Suprapubic skin (tissue), 4 donors: ENCODE data around the gene HDGFL3. TPM values are rescaled to one million over a fixed set of nuclear protein-coding genes. Genes with fewer than 3 reads are reported as not detected.

ENCODE experiments used
- DNase-seq, 2 donors: peaks; one replicate each; pipeline ENCODE4 v3.0.0-alpha.2; 2019; ENCODE audit warnings: low spot score in 2 of 2
- H3K27ac ChIP-seq: fragments of 200-600 bp; sonication (generic); one replicate; pipeline ENCODE4 v1.5.1; 2019
- H3K27me3 ChIP-seq: fragments of 200-600 bp; sonication (generic); one replicate; pipeline ENCODE4 v1.5.1; 2019
- H3K36me3 ChIP-seq: fragments of 200-600 bp; sonication (generic); one replicate; pipeline ENCODE4 v1.5.1; 2019
- H3K4me1 ChIP-seq: fragments of 200-600 bp; sonication (generic); one replicate; pipeline ENCODE4 v1.5.1; 2019
- H3K4me3 ChIP-seq: fragments of 200-600 bp; sonication (generic); one replicate; pipeline ENCODE4 v1.5.1; 2019; ENCODE audit warnings: mild to moderate bottlenecking
- H3K9me3 ChIP-seq: fragments of 200-600 bp; sonication (generic); one replicate; pipeline ENCODE4 v1.5.1; 2019
- EP300 ChIP-seq: sonication (generic); formaldehyde crosslinking; IDR thresholded peaks from one replicate; pipeline ENCODE4 v1.6.1; 2017; ENCODE audit warnings: antibody characterized with exemption
- POLR2A ChIP-seq, 2 donors: fragments of 450-650 bp; IDR thresholded peaks; one replicate each; pipeline ENCODE4 v1.6.1; 2017; ENCODE audit warnings: antibody characterized with exemption in 2 of 2, mild to moderate bottlenecking in 2 of 2, moderate library complexity in 2 of 2
- POLR2AphosphoS5 ChIP-seq, 3 donors: sonication (generic); formaldehyde crosslinking; IDR thresholded peaks; one replicate each; pipeline ENCODE4 v1.6.1; 2017; ENCODE audit warnings: antibody characterized with exemption in 3 of 3
- WGBS: methylation state at CpG from one replicate; pipeline ENCODE4 v1.1.5; 2018; 5-methylcytosine and 5-hydroxymethylcytosine counted together
- total RNA-seq, 4 donors: library from RNA; depleted of rRNA; stranded (reverse); fragments of >200 nt; gene quantifications; one replicate each; pipeline ENCODE4 v1.1.0, GENCODE V29; 2016
- TF ChIP-seq, protein P1 (sequence below), 2 donors: fragments of 200-600 bp in 1 of 2; fragments of 450-650 bp in 1 of 2; sonication (generic) in 1 of 2; IDR thresholded peaks; one replicate each; pipeline ENCODE4 v1.5.1; 2016 to 2019; ENCODE audit warnings: antibody characterized with exemption in 2 of 2, mild to moderate bottlenecking in 1 of 2, moderate library complexity in 1 of 2

The HDGFL3 gene
- total RNA-seq, 4 donors from 2014 or later = 3.7 to 11.3 (median 6.0) TPM

GRCh38 chr15:83108266-83109219, 99.1 kb downstream of the HDGFL3 start:
- Histone ChIP-seq H3K9me3 (no peaks in the 10 kb centered on the region), H3K27me3 (peaks cover 49% of the 10 kb centered on the region), H3K4me1 (peaks cover 17% of the 10 kb centered on the region), H3K36me3 (no peaks in the 10 kb centered on the region), H3K4me3 (peak overlapping the region; percentile 65), H3K27ac (peak overlapping the region; percentile 55)
- DNase-seq = peak in 1 of 2 donors; percentile 71
- TF ChIP-seq POLR2AphosphoS5 (IDR thresholded peaks at IDR 0.05) (no peak), EP300 (no peak), POLR2A (IDR thresholded peaks at IDR 0.05) (no peak)
- TF ChIP-seq, protein P1, sequence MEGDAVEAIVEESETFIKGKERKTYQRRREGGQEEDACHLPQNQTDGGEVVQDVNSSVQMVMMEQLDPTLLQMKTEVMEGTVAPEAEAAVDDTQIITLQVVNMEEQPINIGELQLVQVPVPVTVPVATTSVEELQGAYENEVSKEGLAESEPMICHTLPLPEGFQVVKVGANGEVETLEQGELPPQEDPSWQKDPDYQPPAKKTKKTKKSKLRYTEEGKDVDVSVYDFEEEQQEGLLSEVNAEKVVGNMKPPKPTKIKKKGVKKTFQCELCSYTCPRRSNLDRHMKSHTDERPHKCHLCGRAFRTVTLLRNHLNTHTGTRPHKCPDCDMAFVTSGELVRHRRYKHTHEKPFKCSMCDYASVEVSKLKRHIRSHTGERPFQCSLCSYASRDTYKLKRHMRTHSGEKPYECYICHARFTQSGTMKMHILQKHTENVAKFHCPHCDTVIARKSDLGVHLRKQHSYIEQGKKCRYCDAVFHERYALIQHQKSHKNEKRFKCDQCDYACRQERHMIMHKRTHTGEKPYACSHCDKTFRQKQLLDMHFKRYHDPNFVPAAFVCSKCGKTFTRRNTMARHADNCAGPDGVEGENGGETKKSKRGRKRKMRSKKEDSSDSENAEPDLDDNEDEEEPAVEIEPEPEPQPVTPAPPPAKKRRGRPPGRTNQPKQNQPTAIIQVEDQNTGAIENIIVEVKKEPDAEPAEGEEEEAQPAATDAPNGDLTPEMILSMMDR (IDR thresholded peaks at IDR 0.05) = no peak
- 43% methylated on average over 20 of the region's 21 CpGs for WGBS

DNA sequence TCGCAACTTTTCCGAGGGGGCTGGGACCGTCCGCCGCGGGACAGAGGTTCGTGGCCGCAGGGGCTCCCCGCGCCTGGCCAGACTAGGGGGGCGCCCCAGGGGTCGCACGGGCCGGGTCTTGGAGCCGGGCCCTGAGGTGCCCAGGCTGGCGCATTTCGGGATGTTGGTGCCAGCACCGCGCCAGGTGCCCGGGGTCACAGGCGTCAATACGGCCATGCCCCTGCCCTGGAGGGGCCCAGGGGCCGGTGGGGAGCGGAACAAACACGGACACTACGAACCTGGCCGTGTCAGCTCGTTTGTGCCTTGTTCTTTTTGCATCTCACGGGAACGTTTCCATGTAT, 99.8 kb downstream of the HDGFL3 start:
- Histone ChIP-seq H3K4me3 (peak overlapping the region; percentile 65), H3K9me3 (no peaks in the 10 kb centered on the region), H3K4me1 (peaks cover 17% of the 10 kb centered on the region), H3K27ac (peak overlapping the region; percentile 55), H3K27me3 (peaks cover 50% of the 10 kb centered on the region), H3K36me3 (no peaks in the 10 kb centered on the region)
- TF ChIP-seq POLR2A (IDR thresholded peaks at IDR 0.05) (no peak), EP300 (no peak), POLR2AphosphoS5 (IDR thresholded peaks at IDR 0.05) (no peak)
- TF ChIP-seq, protein P1 (IDR thresholded peaks at IDR 0.05) = no peak
- WGBS = 11% methylated on average over 13 of the region's 30 CpGs
- no peak for DNase-seq

- no peak for DNase-seq
- peaks cover 50% of the 10 kb centered on the region for H3K27me3 ChIP-seq
- under 1% methylated on average over 32 of the region's 97 CpGs for WGBS
Measured at GRCh38 chr15:83106994-83107840, 100.4 kb downstream of the HDGFL3 start, which contains the start of gene TM6SF1. Gene TM6SF1 (plus strand): TSS chr15:83107645. CDS start chr15:83107681, 36 bp downstream.

GRCh38 chr15:83105440-83105839, 102.2 kb downstream of the HDGFL3 start:
- Histone ChIP-seq H3K36me3 (no peaks in the 10 kb centered on the region), H3K9me3 (no peaks in the 10 kb centered on the region), H3K4me1 (peaks cover 17% of the 10 kb centered on the region), H3K27me3 (peaks cover 50% of the 10 kb centered on the region), H3K27ac (no peak overlapping the region), H3K4me3 (no peak overlapping the region)
- WGBS = 69% methylated on average over 1 of the region's 1 CpG
- peak in 1 of 2 donors; percentile 43 for DNase-seq
- TF ChIP-seq POLR2A (IDR thresholded peaks at IDR 0.05) = no peak
- no peak for TF ChIP-seq POLR2AphosphoS5 (IDR thresholded peaks at IDR 0.05)
- TF ChIP-seq EP300 = no peak
- TF ChIP-seq, protein P1 (IDR thresholded peaks at IDR 0.05) = no peak

More at GRCh38 chr15:83106994-83107840, 100.4 kb downstream of the HDGFL3 start, which contains the start of gene TM6SF1:
- H3K4me1 ChIP-seq = peaks cover 17% of the 10 kb centered on the region
- no peaks in the 10 kb centered on the region for H3K9me3 ChIP-seq
- H3K27ac ChIP-seq = peak within 1 kb of the TSS; percentile 55
- peak within 1 kb of the TSS; percentile 65 for H3K4me3 ChIP-seq
- TF ChIP-seq EP300 (no peak), POLR2A (IDR thresholded peaks at IDR 0.05) (no peak), POLR2AphosphoS5 (IDR thresholded peaks at IDR 0.05) (no peak)
- TF ChIP-seq, protein P1 (IDR thresholded peaks at IDR 0.05) = no peak
- H3K36me3 ChIP-seq = no peaks in the 10 kb centered on the region
